ENCODE results near the gene VAC14. TPM values are rescaled to one million over a fixed set of nuclear protein-coding genes. Genes with fewer than 3 reads are reported as not detected.

Gene VAC14
- polyA plus RNA-seq, 2 of the 4 experiments (the other 2 are of a cell fraction): 25.3 to 27.0 TPM

GRCh38 chr16:70660672-70661350, 140.1 kb downstream of the VAC14 start (continued):
- TF ChIP-seq CEBPB (IDR thresholded peaks at IDR 0.05): no peak
- no peak for TF ChIP-seq CHD4 (IDR thresholded peaks at IDR 0.05; ENCODE audit: borderline replicate concordance)
- no peak for TF ChIP-seq MAZ (IDR thresholded peaks at IDR 0.05; ENCODE audit: borderline replicate concordance, low read depth, low read length)
- TF ChIP-seq GATA3 (IDR thresholded peaks at IDR 0.05; ENCODE audit: borderline replicate concordance): no peak
- no peak for TF ChIP-seq NFE2L2 (conservative IDR thresholded peaks at IDR 0.05; ENCODE audit: low read length)
- no peak for TF ChIP-seq RCOR1 (IDR thresholded peaks at IDR 0.05; ENCODE audit: low read depth, low read length)

DNA sequence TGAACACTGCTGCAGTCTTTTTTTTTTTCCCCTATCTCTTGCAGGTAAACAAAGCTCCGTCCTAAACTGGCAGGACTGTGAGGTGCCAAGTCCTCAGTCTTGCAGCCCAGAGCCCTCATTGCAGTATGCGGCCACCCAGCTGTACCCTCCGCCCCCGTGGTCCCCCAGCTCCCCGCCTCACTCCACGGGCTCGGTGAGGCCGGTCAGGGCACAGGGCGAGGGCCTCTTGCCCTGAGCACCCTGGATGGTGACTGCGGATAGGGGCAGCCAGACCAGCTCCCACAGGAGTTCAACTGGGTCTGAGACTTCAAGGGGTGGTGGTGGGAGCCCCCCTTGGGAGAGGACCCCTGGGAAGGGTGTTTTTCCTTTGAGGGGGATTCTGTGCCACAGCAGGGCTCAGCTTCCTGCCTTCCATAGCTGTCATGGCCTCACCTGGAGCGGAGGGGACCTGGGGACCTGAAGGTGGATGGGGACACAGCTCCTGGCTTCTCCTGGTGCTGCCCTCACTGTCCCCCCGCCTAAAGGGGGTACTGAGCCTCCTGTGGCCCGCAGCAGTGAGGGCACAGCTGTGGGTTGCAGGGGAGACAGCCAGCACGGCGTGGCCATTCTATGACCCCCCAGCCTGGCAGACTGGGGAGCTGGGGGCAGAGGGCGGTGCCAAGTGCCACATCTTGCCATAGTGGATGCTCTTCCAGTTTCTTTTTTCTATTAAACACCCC, 140.8 kb downstream of the VAC14 start:
- DNase-seq (ENCODE audit: low read depth in 1 of 2, low spot score in 1 of 2) (no peak), FAIRE-seq (no peak), ATAC-seq (peak in 1 of 2 experiments; percentile 17; a peak in 3 of 6 replicates)
- TF ChIP-seq REST (IDR thresholded peaks at IDR 0.05) (no peak), HDAC2 (IDR thresholded peaks at IDR 0.05) (no peak), CEBPB (IDR thresholded peaks at IDR 0.05) (no peak), KDM5A (IDR thresholded peaks at IDR 0.05) (no peak), ZFP36 (IDR thresholded peaks at IDR 0.05; ENCODE audit: borderline replicate concordance, partially characterized antibody) (no peak), RFX5 (IDR thresholded peaks at IDR 0.05) (no peak), SREBF2 (IDR thresholded peaks at IDR 0.05) (no peak), KDM1A (IDR thresholded peaks at IDR 0.05; ENCODE audit: low read depth) (no peak), CHD4 (IDR thresholded peaks at IDR 0.05; ENCODE audit: borderline replicate concordance) (no peak), HES2 (IDR thresholded peaks at IDR 0.05) (no peak)
- TF ChIP-seq, protein P1, sequence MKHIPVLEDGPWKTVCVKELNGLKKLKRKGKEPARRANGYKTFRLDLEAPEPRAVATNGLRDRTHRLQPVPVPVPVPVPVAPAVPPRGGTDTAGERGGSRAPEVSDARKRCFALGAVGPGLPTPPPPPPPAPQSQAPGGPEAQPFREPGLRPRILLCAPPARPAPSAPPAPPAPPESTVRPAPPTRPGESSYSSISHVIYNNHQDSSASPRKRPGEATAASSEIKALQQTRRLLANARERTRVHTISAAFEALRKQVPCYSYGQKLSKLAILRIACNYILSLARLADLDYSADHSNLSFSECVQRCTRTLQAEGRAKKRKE (CRISPR knock-in tag; IDR thresholded peaks at IDR 0.05; ENCODE audit: low read depth): no peak
- 75% methylated on average over 9 of the region's 16 CpGs for WGBS (ENCODE audit: missing lambda C conversion rate)
- H3K9me3 ChIP-seq: no peaks in the 10 kb centered on the region
- H3K4me1 ChIP-seq: no peaks in the 10 kb centered on the region
- POLR2A ChIA-PET: no interaction called here
- H3K4me2 ChIP-seq: no peak overlapping the region
- CTCF ChIA-PET: interaction anchor here (1.0 to 2.1 kb wide), 2 partner anchors 111 to 154 kb away, joined by 3 to 14 read pairs; no protein-coding TSS in a partner anchor
- H3K4me3 ChIP-seq: no peak overlapping the region
- no peak overlapping the region for H3K27ac ChIP-seq

GRCh38 chr16:70659546-70659945, 141.4 kb downstream of the VAC14 start:
- Histone ChIP-seq H3K9me3 (no peaks in the 10 kb centered on the region), H3K4me1 (no peaks in the 10 kb centered on the region), H3K27ac (no peak overlapping the region), H3K4me2 (no peak overlapping the region), H3K4me3 (no peak overlapping the region)
- no peak for FAIRE-seq
- no peak for DNase-seq (ENCODE audit: low read depth in 1 of 2, low spot score in 1 of 2)
- ChIA-PET CTCF (interaction anchor here (1.0 to 2.1 kb wide), 3 partner anchors 20 to 154 kb away, joined by 3 to 14 read pairs (median 4); no protein-coding TSS in a partner anchor), POLR2A (no interaction called here)
- WGBS (ENCODE audit: missing lambda C conversion rate): 87% methylated on average over 12 of the region's 12 CpGs
- peak in 1 of 2 experiments; percentile 5; a peak in 3 of 6 replicates for ATAC-seq
- TF ChIP-seq ESRRA (IDR thresholded peaks at IDR 0.05; ENCODE audit: borderline replicate concordance, low read length) (no peak), REST (IDR thresholded peaks at IDR 0.05) (no peak), HMGXB4 (CRISPR knock-in tag; IDR thresholded peaks at IDR 0.05; ENCODE audit: borderline replicate concordance) (no peak), RCOR1 (IDR thresholded peaks at IDR 0.05; ENCODE audit: low read depth, low read length) (no peak), FOSB (CRISPR knock-in tag; IDR thresholded peaks at IDR 0.05) (no peak), TP53 (CRISPR knock-in tag; IDR thresholded peaks at IDR 0.05) (no peak), CEBPB (IDR thresholded peaks at IDR 0.05) (no peak)
- TF ChIP-seq, protein P1 (CRISPR knock-in tag; IDR thresholded peaks at IDR 0.05; ENCODE audit: low read depth): no peak
- TF ChIP-seq, protein P2, sequence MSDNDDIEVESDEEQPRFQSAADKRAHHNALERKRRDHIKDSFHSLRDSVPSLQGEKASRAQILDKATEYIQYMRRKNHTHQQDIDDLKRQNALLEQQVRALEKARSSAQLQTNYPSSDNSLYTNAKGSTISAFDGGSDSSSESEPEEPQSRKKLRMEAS (IDR thresholded peaks at IDR 0.05): no peak

Measured in A549 (cell line).